MM.1S (cell line): ENCODE results near the gene PPP3CB.

Experiments
- CTCF ChIP-seq: fragments of 300-600 bp; sonication (generic); IDR thresholded peaks from 2 replicates; pipeline ENCODE4 v1.5.1; 2016; ENCODE audit warnings: antibody characterized with exemption, low read length, mixed read lengths
- EZH2 ChIP-seq: fragments of 300-600 bp; sonication (generic); optimal IDR thresholded peaks from 2 replicates; pipeline ENCODE3; 2017; ENCODE audit warnings: low read depth, mild to moderate bottlenecking, antibody characterized with exemption, low read length, mixed read lengths

GRCh38 chr10:73485320-73485719 lies 10.5 kb downstream of the PPP3CB start:
- TF ChIP-seq CTCF (no peak), EZH2 (no peak)
